GM23338 (cell line): ENCODE data around the gene THADA.

ENCODE experiments used
- EZH2 ChIP-seq: fragments of 200-600 bp; sonication (generic); IDR thresholded peaks from one replicate; pipeline ENCODE4 v1.8.0; 2017; ENCODE audit warnings: antibody characterized with exemption, mild to moderate bottlenecking, low read depth; ENCODE audit not compliant: unreplicated experiment
- EZH2phosphoT487 ChIP-seq: fragments of 200-600 bp; sonication (generic); IDR thresholded peaks from one replicate; pipeline ENCODE4 v1.8.1; 2018; ENCODE audit warnings: antibody characterized with exemption; ENCODE audit not compliant: unreplicated experiment
- REST ChIP-seq: IDR thresholded peaks from one replicate; pipeline ENCODE4 v1.6.1; 2018; ENCODE audit warnings: antibody characterized with exemption; ENCODE audit not compliant: unreplicated experiment
- TF ChIP-seq, protein P1 (sequence below), 2 experiments: fragments of 200-600 bp in 1 of 2; sonication (generic) in 1 of 2; conservative IDR thresholded peaks; 2 replicates each; pipeline versions ENCODE4 v1.5.1 to v1.6.1; 2016 to 2017; ENCODE audit warnings: antibody characterized with exemption in 2 of 2, low read depth in 2 of 2, mild to moderate bottlenecking in 2 of 2, moderate library complexity in 1 of 2

DNA sequence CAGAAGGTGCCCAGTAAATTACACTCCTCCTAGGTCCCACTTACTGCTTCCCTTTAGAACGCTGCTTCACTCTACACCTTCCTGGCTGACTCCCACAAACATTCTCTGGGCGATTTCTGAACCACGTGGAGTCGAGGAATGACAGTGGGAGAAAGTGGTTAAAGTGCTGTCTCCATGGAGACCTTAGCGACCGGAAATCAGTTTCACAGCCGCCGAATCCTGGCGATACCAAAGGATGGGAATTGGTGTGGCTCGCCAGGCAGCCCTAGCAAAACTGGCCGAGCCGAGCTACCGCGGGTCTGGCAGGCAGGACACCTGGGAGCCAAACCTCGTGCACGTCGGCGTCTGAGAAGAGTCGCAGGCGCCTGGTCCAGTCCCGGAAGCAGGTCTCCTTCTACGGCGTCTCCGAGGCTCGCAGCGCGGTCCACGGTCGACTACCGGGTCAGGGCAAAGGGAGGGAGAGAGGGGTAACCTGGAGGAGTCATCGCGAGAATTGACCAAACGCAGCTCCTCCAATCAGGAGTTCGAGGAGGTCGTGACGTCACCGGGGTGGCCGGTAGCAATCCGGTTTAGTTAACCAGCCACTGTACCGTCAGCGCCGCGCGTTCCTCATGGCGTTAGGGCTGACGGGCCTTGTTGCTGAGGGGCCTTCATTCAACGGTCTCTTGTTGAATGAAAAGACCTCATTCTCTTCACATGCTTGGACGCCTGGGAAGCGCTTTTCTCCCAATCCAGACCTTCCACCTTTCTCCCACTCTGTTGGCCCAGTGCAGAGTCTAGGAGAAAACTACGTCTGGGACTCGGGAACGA is at the start of gene THADA:
- TF ChIP-seq, protein P1, sequence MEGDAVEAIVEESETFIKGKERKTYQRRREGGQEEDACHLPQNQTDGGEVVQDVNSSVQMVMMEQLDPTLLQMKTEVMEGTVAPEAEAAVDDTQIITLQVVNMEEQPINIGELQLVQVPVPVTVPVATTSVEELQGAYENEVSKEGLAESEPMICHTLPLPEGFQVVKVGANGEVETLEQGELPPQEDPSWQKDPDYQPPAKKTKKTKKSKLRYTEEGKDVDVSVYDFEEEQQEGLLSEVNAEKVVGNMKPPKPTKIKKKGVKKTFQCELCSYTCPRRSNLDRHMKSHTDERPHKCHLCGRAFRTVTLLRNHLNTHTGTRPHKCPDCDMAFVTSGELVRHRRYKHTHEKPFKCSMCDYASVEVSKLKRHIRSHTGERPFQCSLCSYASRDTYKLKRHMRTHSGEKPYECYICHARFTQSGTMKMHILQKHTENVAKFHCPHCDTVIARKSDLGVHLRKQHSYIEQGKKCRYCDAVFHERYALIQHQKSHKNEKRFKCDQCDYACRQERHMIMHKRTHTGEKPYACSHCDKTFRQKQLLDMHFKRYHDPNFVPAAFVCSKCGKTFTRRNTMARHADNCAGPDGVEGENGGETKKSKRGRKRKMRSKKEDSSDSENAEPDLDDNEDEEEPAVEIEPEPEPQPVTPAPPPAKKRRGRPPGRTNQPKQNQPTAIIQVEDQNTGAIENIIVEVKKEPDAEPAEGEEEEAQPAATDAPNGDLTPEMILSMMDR (conservative IDR thresholded peaks at IDR 0.05; ENCODE audit: low read depth in 2 of 2): no peak
- no peak for TF ChIP-seq EZH2
- TF ChIP-seq EZH2phosphoT487: no peak
- no peak for TF ChIP-seq REST
